Tibial artery (tissue), 4 donors: ENCODE data around the gene EVI2B.
"Not testable (repeated sequence)": the region's sequence is repeated elsewhere in the genome, so short reads cannot be mapped to it uniquely, and the experiment has no call there.

Source experiments
- DNase-seq, 2 donors: peaks; one replicate each; pipeline ENCODE4 v3.0.0-alpha.2; 2019
- H3K27ac ChIP-seq, 2 donors: fragments of 200-600 bp; sonication (generic) in 1 of 2; 1 replicate in 1 of 2; 2 replicates in 1 of 2; pipeline ENCODE4 v1.5.1; 2018 to 2019; ENCODE audit warnings: mild to moderate bottlenecking in 1 of 2
- H3K27me3 ChIP-seq, 2 donors: fragments of 200-600 bp; sonication (generic) in 1 of 2; one replicate each; pipeline versions ENCODE4 v1.5.1 to v1.6.0; 2016 to 2019
- H3K36me3 ChIP-seq, 3 donors: fragments of 200-600 bp; sonication (generic) in 2 of 3; one replicate each; pipeline ENCODE4 v1.5.1; 2016 to 2019; ENCODE audit warnings: mild to moderate bottlenecking in 2 of 3
- H3K4me1 ChIP-seq, 4 donors: fragments of 200-600 bp; sonication (generic) in 2 of 4; 1 replicate in 3 of 4; 2 replicates in 1 of 4; pipeline ENCODE4 v1.5.1; 2016 to 2019
- H3K4me3 ChIP-seq, 2 donors: fragments of 200-600 bp; sonication (generic) in 1 of 2; 1 replicate in 1 of 2; 2 replicates in 1 of 2; pipeline ENCODE4 v1.5.1; 2018 to 2019; ENCODE audit warnings: mild to moderate bottlenecking in 2 of 2
- H3K9me3 ChIP-seq, 3 donors: fragments of 200-600 bp; sonication (generic) in 1 of 3; one replicate each; pipeline ENCODE4 v1.5.1; 2016 to 2019
- intact Hi-C: fragments of 100-400 bp; cut with DNase I; formaldehyde crosslinking; loops from one replicate; pipeline ENCODE4 v1.15.0; 2023; ENCODE audit warnings: low total_unique reads
- TF ChIP-seq, protein P1 (sequence below), 2 experiments: fragments of 200-600 bp in 1 of 2; fragments of 450-650 bp in 1 of 2; IDR thresholded peaks; one replicate each; pipeline ENCODE4 v1.5.1; 2017 to 2019; ENCODE audit warnings: antibody characterized with exemption in 2 of 2, mild to moderate bottlenecking in 1 of 2, moderate library complexity in 1 of 2

EVI2B gene

DNA sequence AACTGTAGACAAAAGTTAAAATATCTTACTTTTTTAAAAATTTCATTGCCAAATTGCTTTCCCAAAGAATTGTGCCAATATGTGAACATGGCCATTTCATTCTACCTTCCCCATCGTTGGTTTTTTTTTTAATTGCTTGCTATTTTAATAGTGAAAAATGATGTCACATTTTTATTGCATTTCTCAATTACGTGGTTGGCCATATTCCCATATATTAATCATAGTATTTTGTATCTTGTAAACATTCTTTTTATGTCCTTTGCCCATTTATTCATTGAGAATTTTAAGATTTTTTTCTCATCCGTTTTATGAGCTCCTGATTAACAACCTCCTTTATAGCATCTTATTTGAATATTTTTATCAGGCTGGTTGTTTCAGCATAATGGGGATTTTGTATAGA, 24.1 kb downstream of the EVI2B start:
- no peak overlapping the region for H3K27ac ChIP-seq
- DNase-seq: no peak
- H3K4me3 ChIP-seq: no peak overlapping the region
- no peaks in the 10 kb centered on the region for H3K4me1 ChIP-seq
- H3K36me3 ChIP-seq: peaks cover 0 to 9% (median 0%) of the 10 kb centered on the region in 3 donors
- TF ChIP-seq, protein P1, sequence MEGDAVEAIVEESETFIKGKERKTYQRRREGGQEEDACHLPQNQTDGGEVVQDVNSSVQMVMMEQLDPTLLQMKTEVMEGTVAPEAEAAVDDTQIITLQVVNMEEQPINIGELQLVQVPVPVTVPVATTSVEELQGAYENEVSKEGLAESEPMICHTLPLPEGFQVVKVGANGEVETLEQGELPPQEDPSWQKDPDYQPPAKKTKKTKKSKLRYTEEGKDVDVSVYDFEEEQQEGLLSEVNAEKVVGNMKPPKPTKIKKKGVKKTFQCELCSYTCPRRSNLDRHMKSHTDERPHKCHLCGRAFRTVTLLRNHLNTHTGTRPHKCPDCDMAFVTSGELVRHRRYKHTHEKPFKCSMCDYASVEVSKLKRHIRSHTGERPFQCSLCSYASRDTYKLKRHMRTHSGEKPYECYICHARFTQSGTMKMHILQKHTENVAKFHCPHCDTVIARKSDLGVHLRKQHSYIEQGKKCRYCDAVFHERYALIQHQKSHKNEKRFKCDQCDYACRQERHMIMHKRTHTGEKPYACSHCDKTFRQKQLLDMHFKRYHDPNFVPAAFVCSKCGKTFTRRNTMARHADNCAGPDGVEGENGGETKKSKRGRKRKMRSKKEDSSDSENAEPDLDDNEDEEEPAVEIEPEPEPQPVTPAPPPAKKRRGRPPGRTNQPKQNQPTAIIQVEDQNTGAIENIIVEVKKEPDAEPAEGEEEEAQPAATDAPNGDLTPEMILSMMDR (IDR thresholded peaks at IDR 0.05): no peak
- no peaks in the 10 kb centered on the region for H3K27me3 ChIP-seq
- intact Hi-C loops: no loop called here
- H3K9me3 ChIP-seq: no peaks in the 10 kb centered on the region

DNA sequence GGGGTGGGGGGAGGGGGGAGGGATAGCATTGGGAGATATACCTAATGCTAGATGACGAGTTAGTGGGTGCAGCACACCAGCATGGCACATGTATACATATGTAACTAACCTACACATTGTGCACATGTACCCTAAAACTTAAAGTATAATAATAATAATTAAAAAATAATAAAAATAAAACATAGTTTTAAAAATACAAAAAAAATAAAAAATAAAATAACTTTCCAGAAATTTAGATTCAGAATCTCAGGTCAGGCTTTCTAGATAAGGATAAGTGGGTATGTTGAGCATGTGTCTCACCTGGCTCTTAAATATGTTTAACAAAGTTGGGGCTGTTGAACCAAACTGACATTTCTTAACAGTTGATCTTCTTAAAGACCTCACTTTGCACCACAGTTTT, 25.9 kb downstream of the EVI2B start:
- DNase-seq, H3K27me3 ChIP-seq, H3K27ac ChIP-seq, H3K36me3 ChIP-seq, H3K4me3 ChIP-seq, intact Hi-C loops, H3K9me3 ChIP-seq, H3K4me1 ChIP-seq: not testable (repeated sequence)

DNA sequence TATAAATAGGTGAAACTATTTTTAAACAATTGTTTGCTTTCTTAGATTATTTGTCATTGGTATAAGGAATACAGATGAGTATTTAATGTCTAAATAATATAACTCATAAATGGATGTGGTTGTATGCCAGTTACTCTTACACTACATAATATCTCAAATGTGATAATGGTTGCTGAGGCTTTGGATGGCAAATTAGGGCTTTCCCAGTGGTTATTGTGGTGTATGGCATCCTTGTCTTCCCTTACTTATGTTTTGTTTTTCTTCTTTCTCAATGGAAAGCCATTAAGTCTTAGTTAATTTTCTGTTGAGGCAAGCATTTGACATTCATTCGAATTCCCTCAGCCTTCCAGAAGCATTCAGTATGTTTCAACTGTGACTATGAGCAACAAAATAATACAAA, 27.3 kb downstream of the EVI2B start:
- no peak overlapping the region for H3K4me3 ChIP-seq
- TF ChIP-seq, protein P1 (IDR thresholded peaks at IDR 0.05): no peak
- intact Hi-C loops: no loop called here

DNA sequence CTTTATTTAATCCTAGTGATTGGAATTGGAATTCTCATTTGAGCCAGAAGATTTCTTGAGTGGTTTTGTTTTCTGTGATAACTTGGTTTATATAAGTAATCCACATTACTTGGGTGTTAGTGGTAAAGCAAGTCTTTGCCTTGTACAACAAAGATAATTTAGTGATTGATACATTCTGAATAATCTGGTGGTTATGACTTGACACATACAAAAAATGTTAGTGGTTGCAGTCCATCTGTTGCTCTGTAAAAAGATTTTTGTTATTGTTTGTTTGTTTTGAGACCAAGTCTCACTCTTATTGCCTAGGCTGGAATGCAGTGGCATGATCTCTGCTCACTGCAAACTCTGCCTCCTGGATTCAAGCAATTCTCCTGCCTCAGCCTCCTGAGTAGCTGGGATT, 30.0 kb downstream of the EVI2B start:
- intact Hi-C loops: no loop called here
- H3K36me3 ChIP-seq: peaks cover 0 to 20% (median 13%) of the 10 kb centered on the region in 3 donors
- H3K9me3 ChIP-seq: no peaks in the 10 kb centered on the region
- no peak overlapping the region for H3K27ac ChIP-seq
- H3K4me1 ChIP-seq: no peaks in the 10 kb centered on the region
- no peak overlapping the region for H3K4me3 ChIP-seq
- TF ChIP-seq, protein P1 (IDR thresholded peaks at IDR 0.05): no peak
- no peaks in the 10 kb centered on the region for H3K27me3 ChIP-seq
- no peak for DNase-seq

More for the DNA sequence above, 27.3 kb downstream of the EVI2B start:
- Histone ChIP-seq H3K36me3 (peaks cover 0 to 16% (median 4%) of the 10 kb centered on the region in 3 donors), H3K4me1 (no peaks in the 10 kb centered on the region), H3K27me3 (no peaks in the 10 kb centered on the region), H3K9me3 (no peaks in the 10 kb centered on the region), H3K27ac (no peak overlapping the region)
- no peak for DNase-seq

DNA sequence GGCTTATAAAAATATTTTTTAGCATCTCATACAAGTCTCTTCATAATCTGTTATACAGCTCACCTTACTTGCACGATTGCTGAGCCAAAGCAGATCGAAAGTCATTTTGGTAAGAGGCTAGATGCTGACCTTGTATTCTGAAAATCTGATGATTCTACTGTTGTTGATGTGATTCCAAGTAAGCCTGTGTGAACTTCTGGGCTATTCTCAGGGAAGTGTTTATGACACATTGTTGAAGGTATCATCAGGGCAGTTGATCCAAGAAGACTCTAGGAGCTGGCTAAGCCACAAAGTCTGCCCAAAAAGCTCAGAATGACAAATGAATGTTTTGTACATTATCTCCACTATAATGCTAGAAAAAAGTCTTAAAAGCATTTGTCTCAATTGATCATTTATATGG, 32.8 kb downstream of the EVI2B start:
- Histone ChIP-seq H3K9me3 (no peaks in the 10 kb centered on the region), H3K27ac (no peak overlapping the region), H3K4me1 (no peaks in the 10 kb centered on the region), H3K36me3 (peaks cover 12 to 29% (median 20%) of the 10 kb centered on the region in 3 donors), H3K4me3 (no peak overlapping the region), H3K27me3 (no peaks in the 10 kb centered on the region)
- no peak for DNase-seq
- TF ChIP-seq, protein P1 (IDR thresholded peaks at IDR 0.05): no peak
- intact Hi-C loops: no loop called here

DNA sequence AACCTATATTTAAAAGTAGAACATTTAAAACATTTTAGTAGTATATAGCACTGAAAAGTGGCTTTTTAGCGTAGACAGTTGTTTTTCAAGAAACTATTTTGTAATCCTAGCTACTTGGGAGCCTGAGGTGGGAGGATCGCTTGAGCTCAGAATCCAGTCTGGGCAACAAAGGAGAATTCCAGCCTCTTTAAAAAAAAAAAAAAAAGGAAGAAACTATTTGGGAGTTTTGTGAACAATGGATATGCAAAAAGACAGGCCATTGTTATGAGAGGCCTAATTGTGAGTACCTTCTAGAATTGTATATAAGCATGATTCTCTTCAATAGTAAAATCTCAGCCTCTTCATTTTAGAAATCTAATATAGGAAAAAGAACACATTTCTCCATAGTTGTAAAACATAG, 34.5 kb downstream of the EVI2B start:
- TF ChIP-seq, protein P1 (IDR thresholded peaks at IDR 0.05): no peak
- Histone ChIP-seq H3K36me3 (peaks cover 12 to 30% (median 20%) of the 10 kb centered on the region in 3 donors), H3K4me1 (no peaks in the 10 kb centered on the region), H3K4me3 (no peak overlapping the region), H3K27me3 (no peaks in the 10 kb centered on the region), H3K27ac (no peak overlapping the region), H3K9me3 (no peaks in the 10 kb centered on the region)
- no peak for DNase-seq
- intact Hi-C loops: no loop called here
